COLO829 (cell line): ENCODE measurements around the gene FOXJ3.

Experiments
- DNase-seq: peaks from one replicate; pipeline ENCODE4 v3.0.0; 2012; ENCODE audit warnings: low spot score

Gene FOXJ3

DNA sequence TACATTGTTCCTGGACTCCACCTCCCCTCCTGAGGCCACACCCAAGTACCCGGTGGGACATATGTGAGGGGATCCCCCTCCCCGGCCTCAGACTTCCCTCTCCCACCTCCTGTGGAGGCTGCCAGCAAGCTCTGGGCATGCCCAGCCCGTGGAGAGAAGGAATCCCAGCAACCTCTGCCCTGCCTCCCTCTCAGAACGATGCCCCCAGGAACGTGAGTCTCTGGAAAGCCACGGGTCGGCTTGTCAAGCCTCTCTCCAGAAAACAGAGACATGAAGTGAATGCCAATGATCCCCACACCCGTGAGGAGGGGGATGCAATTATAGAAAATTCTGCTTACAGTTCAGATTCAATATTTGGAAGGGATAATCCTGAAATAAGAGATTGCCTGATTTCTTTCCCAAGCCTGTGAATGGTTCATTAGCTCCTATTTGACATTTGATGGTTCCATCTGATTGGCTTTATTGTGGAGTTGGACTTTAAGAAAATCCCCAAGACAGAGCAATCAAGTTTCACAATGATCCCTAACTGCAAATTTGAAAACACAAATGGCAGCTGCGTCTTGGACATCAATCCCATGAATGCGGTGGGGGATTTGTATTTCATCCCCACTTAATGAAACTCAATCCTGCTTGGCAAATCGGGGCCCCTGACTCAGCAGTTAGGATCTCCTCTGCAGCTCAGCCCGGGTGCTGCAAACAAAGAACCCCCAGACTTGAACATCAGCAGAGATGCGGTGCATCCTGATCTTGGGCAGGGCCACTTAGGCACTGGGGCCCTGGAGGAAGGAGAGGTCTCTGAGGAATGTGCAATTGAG is 190.9 kb downstream of the FOXJ3 start:
- DNase-seq, result no peak

DNA sequence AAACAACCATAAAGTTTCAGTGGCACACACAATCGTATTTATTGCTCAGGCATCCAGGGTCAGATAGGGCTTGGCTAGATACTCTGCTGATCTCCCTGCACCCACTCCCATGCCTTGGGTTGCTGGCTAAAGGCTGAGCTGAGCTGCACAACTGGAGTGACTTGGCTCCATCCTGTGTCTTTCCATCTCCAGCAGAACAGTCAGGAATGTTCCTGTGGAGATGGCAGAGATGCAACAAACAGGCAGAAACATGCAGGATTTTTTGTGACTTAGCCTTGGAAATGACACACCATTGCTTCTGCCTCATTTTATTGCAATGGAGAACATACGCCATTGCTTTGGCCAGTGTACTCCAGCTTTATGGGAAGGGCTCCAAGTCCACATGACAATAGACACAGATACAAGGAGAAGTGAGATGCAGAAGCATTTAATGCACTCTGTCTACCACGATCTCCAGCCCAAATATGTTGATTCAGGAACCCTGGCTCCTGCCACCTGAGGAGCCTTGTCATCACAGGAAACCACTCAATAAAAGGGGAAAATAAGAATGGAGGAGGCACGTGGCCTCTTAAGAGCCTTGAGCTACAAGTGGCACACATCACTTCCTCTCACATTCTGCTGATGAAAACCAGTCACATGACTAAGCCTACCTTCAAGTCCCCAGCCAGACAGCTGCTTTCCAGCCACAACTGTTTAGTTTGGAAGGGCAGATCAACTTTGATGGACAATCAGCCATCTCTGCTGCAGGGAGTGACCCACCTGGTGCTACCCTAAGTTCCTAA is 191.9 kb downstream of the FOXJ3 start:
- no peak for DNase-seq

DNA sequence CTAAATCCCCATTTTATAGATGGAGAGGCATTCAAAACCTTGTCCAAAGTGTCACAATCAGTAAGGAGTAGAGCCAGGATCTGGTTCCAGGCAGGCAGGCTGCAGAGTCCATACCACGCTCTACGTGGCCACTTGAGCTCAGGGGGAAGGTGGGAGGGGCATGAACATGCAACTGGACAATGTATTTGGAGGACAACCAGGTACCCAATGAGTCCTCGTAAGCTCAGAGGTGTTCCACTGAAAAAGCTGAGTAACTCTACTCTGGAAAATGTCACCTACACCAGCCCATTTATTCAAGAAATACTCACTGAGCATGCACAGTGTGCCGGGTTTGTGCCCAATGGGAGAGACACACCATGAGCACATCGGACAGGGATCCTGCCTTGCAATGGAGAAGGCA is 193.1 kb downstream of the FOXJ3 start:
- no peak for DNase-seq

GRCh38 chr1:42140191-42140590 is 194.8 kb downstream of the FOXJ3 start:
- DNase-seq, result no peak

- no peak for DNase-seq
These were observed 195.6 kb downstream of the FOXJ3 start for GRCh38 chr1:42139444-42139843.

- no peak for DNase-seq
These were observed 196.4 kb downstream of the FOXJ3 start for GRCh38 chr1:42138586-42138985.

DNA sequence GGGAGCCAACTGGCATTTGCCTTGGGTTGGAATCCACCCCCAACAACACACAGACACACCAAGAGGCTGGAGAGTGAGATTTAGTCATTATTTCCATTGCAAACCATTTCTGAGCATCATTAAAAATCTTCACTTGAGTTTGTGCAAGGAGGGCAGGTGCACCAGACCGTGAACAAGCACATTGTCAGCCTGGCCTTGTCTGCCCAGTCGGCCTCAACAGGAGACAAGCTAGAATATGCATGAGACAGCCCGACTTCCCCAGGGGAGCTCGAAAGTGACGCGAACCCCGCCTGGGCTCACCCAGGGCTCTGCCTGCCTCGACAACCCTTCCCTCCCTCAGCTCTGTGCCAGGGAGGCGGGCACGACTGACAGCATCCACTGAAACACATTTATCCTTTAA is 197.3 kb downstream of the FOXJ3 start:
- DNase-seq, result no peak

GRCh38 chr1:42136466-42136865 is 198.6 kb downstream of the FOXJ3 start:
- DNase-seq, result no peak

- peak; percentile 27 for DNase-seq
These were observed 199.6 kb downstream of the FOXJ3 start for GRCh38 chr1:42135426-42135825.

GRCh38 chr1:42133809-42134526 is 201.1 kb downstream of the FOXJ3 start:
- DNase-seq, result no peak

GRCh38 chr1:42133390-42133789 is 201.6 kb downstream of the FOXJ3 start:
- DNase-seq, result no peak

- no peak for DNase-seq
These were observed 204.9 kb downstream of the FOXJ3 start for GRCh38 chr1:42130061-42130660.

- no peak for DNase-seq
These were observed 206.1 kb downstream of the FOXJ3 start for GRCh38 chr1:42128964-42129363.

- no peak for DNase-seq
These were observed 206.5 kb downstream of the FOXJ3 start for GRCh38 chr1:42128499-42128898.

- no peak for DNase-seq
These were observed 207.3 kb downstream of the FOXJ3 start for GRCh38 chr1:42127767-42128166.
